H9 (cell line): ENCODE measurements around the gene KAT8. TPM values are rescaled to one million over a fixed set of nuclear protein-coding genes. Genes with fewer than 3 reads are reported as not detected.

Source experiments
- DNase-seq: peaks from one replicate; pipeline ENCODE4 v3.0.0-alpha.2; 2017
- H2AFZ ChIP-seq: one replicate; pipeline ENCODE4 v1.6.1; 2013; ENCODE audit warnings: mild to moderate bottlenecking, low read length, control low read depth, moderate library complexity
- H2AK5ac ChIP-seq: 2 replicates; pipeline ENCODE4 v1.6.1; 2013; ENCODE audit warnings: low read length, control low read depth, mixed read lengths; ENCODE audit not compliant: insufficient read length
- H2BK120ac ChIP-seq: one replicate; pipeline ENCODE4 v1.6.1; 2013; ENCODE audit warnings: low read depth, mild to moderate bottlenecking, low read length, control low read depth, inconsistent platforms; ENCODE audit not compliant: poor library complexity, severe bottlenecking
- H2BK12ac ChIP-seq: 2 replicates; pipeline ENCODE4 v1.6.1; 2013; ENCODE audit warnings: low read length, control low read depth, mixed read lengths, low read depth; ENCODE audit not compliant: insufficient read length
- H2BK15ac ChIP-seq: 2 replicates; pipeline ENCODE4 v1.6.1; 2013; ENCODE audit warnings: low read depth, low read length, control low read depth
- H2BK20ac ChIP-seq: one replicate; pipeline ENCODE4 v1.6.1; 2013; ENCODE audit warnings: low read depth, mild to moderate bottlenecking, low read length, control low read depth, inconsistent platforms; ENCODE audit not compliant: poor library complexity, severe bottlenecking
- H2BK5ac ChIP-seq: 2 replicates; pipeline ENCODE4 v1.6.1; 2013; ENCODE audit warnings: low read length, control low read depth, mixed read lengths; ENCODE audit not compliant: insufficient read length
- H3K14ac ChIP-seq: 2 replicates; pipeline ENCODE4 v1.6.1; 2013; ENCODE audit warnings: low read length, control low read depth; ENCODE audit not compliant: insufficient read depth
- H3K18ac ChIP-seq: 2 replicates; pipeline ENCODE4 v1.6.1; 2013; ENCODE audit warnings: low read depth, mild to moderate bottlenecking, mixed read lengths, low read length, control low read depth; ENCODE audit not compliant: insufficient read length
- H3K23ac ChIP-seq: 2 replicates; pipeline ENCODE4 v1.6.1; 2013; ENCODE audit warnings: low read length, control low read depth, mixed read lengths, low read depth; ENCODE audit not compliant: insufficient read length
- H3K23me2 ChIP-seq: 2 replicates; pipeline ENCODE4 v1.6.1; 2013; ENCODE audit warnings: low read depth, mild to moderate bottlenecking, mixed read lengths, low read length, control low read depth; ENCODE audit not compliant: insufficient read length, poor library complexity, severe bottlenecking
- H3K27ac ChIP-seq: 2 replicates; pipeline ENCODE4 v1.5.1; 2013; ENCODE audit warnings: low read length, control low read depth, mixed read lengths, low read depth; ENCODE audit not compliant: insufficient read length
- H3K27me3 ChIP-seq: 2 replicates; pipeline ENCODE4 v1.6.1; 2013; ENCODE audit warnings: low read length, control low read depth, inconsistent platforms; ENCODE audit not compliant: insufficient read depth
- H3K4ac ChIP-seq: 2 replicates; pipeline ENCODE4 v1.6.1; 2013; ENCODE audit warnings: low read depth, mild to moderate bottlenecking, control low read depth, inconsistent platforms, low read length, moderate library complexity
- H3K4me1 ChIP-seq: 2 replicates; pipeline ENCODE4 v1.6.1; 2013; ENCODE audit warnings: low read length, control low read depth, inconsistent platforms; ENCODE audit not compliant: insufficient read depth
- H3K4me2 ChIP-seq: 2 replicates; pipeline ENCODE4 v1.6.1; 2013; ENCODE audit warnings: low read length, control low read depth, mixed read lengths; ENCODE audit not compliant: insufficient read length, insufficient read depth
- H3K56ac ChIP-seq: 2 replicates; pipeline ENCODE4 v1.6.1; 2013; ENCODE audit warnings: low read depth, mild to moderate bottlenecking, mixed read lengths, low read length, control low read depth; ENCODE audit not compliant: insufficient read length
- H3K79me1 ChIP-seq: 2 replicates; pipeline ENCODE4 v1.6.1; 2013; ENCODE audit warnings: low read depth, mild to moderate bottlenecking, moderate library complexity, low read length, control low read depth, inconsistent platforms; ENCODE audit not compliant: insufficient read depth, poor library complexity, severe bottlenecking
- H3K79me2 ChIP-seq: 2 replicates; pipeline ENCODE4 v1.6.1; 2013; ENCODE audit warnings: low read length, control low read depth, inconsistent platforms; ENCODE audit not compliant: insufficient read depth
- H3K9ac ChIP-seq: 2 replicates; pipeline ENCODE4 v1.6.1; 2013; ENCODE audit warnings: low read length, control low read depth, mixed read lengths; ENCODE audit not compliant: insufficient read length; ENCODE audit errors: extremely low read depth
- H3K9me3 ChIP-seq: one replicate; pipeline ENCODE4 v1.6.1; 2013; ENCODE audit warnings: low read depth, low read length, inconsistent platforms; ENCODE audit not compliant: control insufficient read depth
- H3T11ph ChIP-seq: one replicate; pipeline ENCODE4 v1.6.1; 2013; ENCODE audit warnings: mild to moderate bottlenecking, low read length, control low read depth, inconsistent platforms
- H4K20me1 ChIP-seq: one replicate; pipeline ENCODE4 v1.6.1; 2013; ENCODE audit not compliant: control insufficient read depth, insufficient read length, insufficient read depth
- H4K5ac ChIP-seq: 2 replicates; pipeline ENCODE4 v1.6.1; 2013; ENCODE audit warnings: low read depth, mild to moderate bottlenecking, mixed read lengths, low read length, control low read depth; ENCODE audit not compliant: insufficient read length
- H4K8ac ChIP-seq: replicated peaks from 2 replicates; pipeline ENCODE4 v1.6.1; 2013; ENCODE audit warnings: low read length, control low read depth, mixed read lengths, low read depth; ENCODE audit not compliant: insufficient read length
- H4K91ac ChIP-seq: 2 replicates; pipeline ENCODE4 v1.6.1; 2013; ENCODE audit warnings: low read depth, mild to moderate bottlenecking, moderate library complexity, mixed read lengths, low read length, control low read depth; ENCODE audit not compliant: insufficient read length
- H3K27ac Mint-ChIP-seq, 3 experiments: 2 replicates in 2 of 3; 3 replicates in 1 of 3; pipeline ENCODE4 v1.8.0; 2020 to 2021; ENCODE audit warnings: mixed read lengths in 3 of 3, mild to moderate bottlenecking in 1 of 3, moderate library complexity in 1 of 3
- H3K27me3 Mint-ChIP-seq: 2 replicates; pipeline ENCODE4 v1.8.0; 2021; ENCODE audit warnings: low read depth, mild to moderate bottlenecking, moderate library complexity, mixed read lengths
- H3K36me3 Mint-ChIP-seq, 3 experiments: 2 replicates in 2 of 3; 3 replicates in 1 of 3; pipeline ENCODE4 v1.8.0; 2020 to 2021; ENCODE audit warnings: low read depth in 3 of 3, mixed read lengths in 3 of 3; ENCODE audit not compliant: insufficient read depth in 1 of 3
- H3K4me1 Mint-ChIP-seq, 2 experiments: 2 replicates each; pipeline ENCODE4 v1.8.0; 2020; ENCODE audit warnings: mixed read lengths in 2 of 2
- H3K4me3 Mint-ChIP-seq, 2 experiments: 2 replicates in 1 of 2; 3 replicates in 1 of 2; pipeline ENCODE4 v1.8.0; 2020 to 2021; ENCODE audit warnings: mild to moderate bottlenecking in 2 of 2, mixed read lengths in 2 of 2, moderate library complexity in 1 of 2
- H3K9me3 Mint-ChIP-seq, 2 experiments: 2 replicates in 1 of 2; 3 replicates in 1 of 2; pipeline ENCODE4 v1.8.0; 2020; ENCODE audit warnings: mild to moderate bottlenecking in 2 of 2, mixed read lengths in 2 of 2, moderate library complexity in 1 of 2
- WGBS: extraction: QIAGEN DNeasy Blood & Tissue Kit; methylation state at CpG from one replicate; pipeline ENCODE4 v1.1.7; 2013; ENCODE audit warnings: missing lambda C conversion rate, low lambda C conversion rate, mixed read lengths; ENCODE audit not compliant: insufficient read length; ENCODE audit errors: extremely low coverage; 5-methylcytosine and 5-hydroxymethylcytosine counted together
- total RNA-seq: library from RNA; stranded (reverse); gene quantifications from 2 replicates; pipeline ENCODE4 v1.2.1, GENCODE V29; 2021
- TF ChIP-seq, protein P1 (sequence below): fragments of 200-600 bp; sonication (generic); conservative IDR thresholded peaks from 3 replicates; pipeline ENCODE4 v1.8.0; 2021; ENCODE audit warnings: antibody characterized with exemption, mild to moderate bottlenecking

The KAT8 gene
- total RNA-seq, 1 experiment from 2014 or later = 52.1 TPM

DNA sequence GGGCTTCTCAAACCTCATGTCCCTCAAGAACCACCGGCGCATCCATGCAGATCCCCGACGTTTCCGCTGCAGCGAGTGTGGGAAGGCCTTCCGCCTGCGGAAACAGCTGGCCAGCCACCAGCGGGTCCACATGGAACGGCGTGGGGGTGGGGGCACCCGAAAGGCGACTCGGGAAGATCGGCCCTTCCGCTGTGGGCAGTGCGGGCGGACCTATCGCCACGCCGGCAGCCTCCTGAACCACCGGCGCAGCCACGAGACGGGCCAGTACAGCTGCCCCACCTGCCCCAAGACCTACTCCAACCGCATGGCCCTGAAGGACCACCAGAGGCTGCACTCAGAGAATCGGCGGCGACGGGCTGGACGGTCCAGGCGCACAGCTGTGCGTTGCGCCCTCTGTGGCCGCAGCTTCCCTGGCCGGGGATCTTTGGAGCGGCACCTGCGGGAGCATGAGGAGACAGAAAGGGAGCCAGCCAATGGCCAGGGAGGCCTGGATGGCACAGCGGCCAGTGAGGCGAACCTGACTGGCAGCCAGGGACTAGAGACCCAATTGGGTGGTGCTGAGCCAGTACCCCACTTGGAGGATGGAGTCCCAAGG is 37.3 kb upstream of the KAT8 start:
- TF ChIP-seq, protein P1, sequence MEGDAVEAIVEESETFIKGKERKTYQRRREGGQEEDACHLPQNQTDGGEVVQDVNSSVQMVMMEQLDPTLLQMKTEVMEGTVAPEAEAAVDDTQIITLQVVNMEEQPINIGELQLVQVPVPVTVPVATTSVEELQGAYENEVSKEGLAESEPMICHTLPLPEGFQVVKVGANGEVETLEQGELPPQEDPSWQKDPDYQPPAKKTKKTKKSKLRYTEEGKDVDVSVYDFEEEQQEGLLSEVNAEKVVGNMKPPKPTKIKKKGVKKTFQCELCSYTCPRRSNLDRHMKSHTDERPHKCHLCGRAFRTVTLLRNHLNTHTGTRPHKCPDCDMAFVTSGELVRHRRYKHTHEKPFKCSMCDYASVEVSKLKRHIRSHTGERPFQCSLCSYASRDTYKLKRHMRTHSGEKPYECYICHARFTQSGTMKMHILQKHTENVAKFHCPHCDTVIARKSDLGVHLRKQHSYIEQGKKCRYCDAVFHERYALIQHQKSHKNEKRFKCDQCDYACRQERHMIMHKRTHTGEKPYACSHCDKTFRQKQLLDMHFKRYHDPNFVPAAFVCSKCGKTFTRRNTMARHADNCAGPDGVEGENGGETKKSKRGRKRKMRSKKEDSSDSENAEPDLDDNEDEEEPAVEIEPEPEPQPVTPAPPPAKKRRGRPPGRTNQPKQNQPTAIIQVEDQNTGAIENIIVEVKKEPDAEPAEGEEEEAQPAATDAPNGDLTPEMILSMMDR = no peak
- H3K27me3 Mint-ChIP-seq = no peaks in the 10 kb centered on the region
- H3K27ac Mint-ChIP-seq = no peak overlapping the region
- H3T11ph ChIP-seq = no peak overlapping the region
- no peaks in the 10 kb centered on the region for H3K4me1 ChIP-seq
- no peak overlapping the region for H4K5ac ChIP-seq
- no peak overlapping the region for H2BK5ac ChIP-seq
- no peak overlapping the region for H3K14ac ChIP-seq
- H3K23me2 ChIP-seq = no peaks in the 10 kb centered on the region
- no peak overlapping the region for H2BK12ac ChIP-seq
- H3K9me3 Mint-ChIP-seq = no peaks in the 10 kb centered on the region
- no peak overlapping the region for H2AK5ac ChIP-seq
- no peak overlapping the region for H2AFZ ChIP-seq
- H3K4me2 ChIP-seq = no peak overlapping the region
- no peak for DNase-seq
- no peak overlapping the region for H3K23ac ChIP-seq
- H3K79me2 ChIP-seq = peaks cover 2% of the 10 kb centered on the region; the same call in 1 of the 2 replicates
- H3K4ac ChIP-seq = no peak overlapping the region
- peaks cover 31 to 59% (median 57%) of the 10 kb centered on the region in 3 experiments; a peak in 6 of 7 replicates for H3K36me3 Mint-ChIP-seq
- H3K9me3 ChIP-seq = no peaks in the 10 kb centered on the region
- peaks cover under 1 to 4% of the 10 kb centered on the region in 2 experiments for H3K4me1 Mint-ChIP-seq
- H4K8ac ChIP-seq = no peak overlapping the region
- no peak overlapping the region for H2BK120ac ChIP-seq
- H4K20me1 ChIP-seq = peaks cover 4% of the 10 kb centered on the region
- H3K27ac ChIP-seq = no peak overlapping the region
- H2BK15ac ChIP-seq = no peak overlapping the region
- no peak overlapping the region for H3K56ac ChIP-seq
- H4K91ac ChIP-seq = no peak overlapping the region
- no peaks in the 10 kb centered on the region for H3K79me1 ChIP-seq
- H3K4me3 Mint-ChIP-seq = no peak overlapping the region
- H3K9ac ChIP-seq = no peak overlapping the region
- no peaks in the 10 kb centered on the region for H3K27me3 ChIP-seq
- WGBS = no CpG with 5 or more reads among the region's 40 CpGs
- no peak overlapping the region for H2BK20ac ChIP-seq
- no peak overlapping the region for H3K18ac ChIP-seq
